ENCODE data around the gene OSBPL10. TPM values are rescaled to one million over a fixed set of nuclear protein-coding genes. Genes with fewer than 3 reads are reported as not detected.

The OSBPL10 gene
- total RNA-seq, 1 donor from 2014 or later, result 27.8 TPM

GRCh38 chr3:31621314-31621713 is 359.7 kb downstream of the OSBPL10 start:
- Mint-ChIP-seq H3K27me3 (ENCODE audit: low read depth) (no peaks in the 10 kb centered on the region), H3K36me3 (peaks cover 35% of the 10 kb centered on the region), H3K9me3 (no peaks in the 10 kb centered on the region), H3K4me3 (no peak overlapping the region), H3K27ac (no peak overlapping the region), H3K4me1 (peaks cover 3% of the 10 kb centered on the region)
- no peak for TF ChIP-seq CTCF (IDR thresholded peaks at IDR 0.05; ENCODE audit: unreplicated experiment)
- no peak for DNase-seq (ENCODE audit: low spot score in 2 of 2, unreplicated experiment in 2 of 2)

- Mint-ChIP-seq H3K4me3 (no peak overlapping the region), H3K4me1 (peaks cover 8% of the 10 kb centered on the region), H3K9me3 (no peaks in the 10 kb centered on the region), H3K36me3 (peaks cover 29% of the 10 kb centered on the region), H3K27me3 (ENCODE audit: low read depth) (no peaks in the 10 kb centered on the region), H3K27ac (no peak overlapping the region)
- no peak for DNase-seq (ENCODE audit: low spot score in 2 of 2, unreplicated experiment in 2 of 2)
- TF ChIP-seq CTCF (IDR thresholded peaks at IDR 0.05; ENCODE audit: unreplicated experiment), result no peak
Observed at GRCh38 chr3:31620656-31621055, 360.4 kb downstream of the OSBPL10 start.

- Mint-ChIP-seq H3K27ac (no peak overlapping the region), H3K9me3 (peaks cover 9% of the 10 kb centered on the region), H3K27me3 (ENCODE audit: low read depth) (no peaks in the 10 kb centered on the region), H3K4me3 (no peak overlapping the region), H3K4me1 (peaks cover 30% of the 10 kb centered on the region), H3K36me3 (peaks cover 35% of the 10 kb centered on the region)
- no peak for DNase-seq (ENCODE audit: low spot score in 2 of 2, unreplicated experiment in 2 of 2)
- TF ChIP-seq CTCF (IDR thresholded peaks at IDR 0.05; ENCODE audit: unreplicated experiment), result no peak
Observed at GRCh38 chr3:31616711-31617110, 364.4 kb downstream of the OSBPL10 start.

GRCh38 chr3:31615071-31615875 is 365.8 kb downstream of the OSBPL10 start:
- DNase-seq (ENCODE audit: low spot score in 2 of 2, unreplicated experiment in 2 of 2), result no peak
- H3K4me3 Mint-ChIP-seq, result no peak overlapping the region
- H3K36me3 Mint-ChIP-seq, result peaks cover 35% of the 10 kb centered on the region
- H3K4me1 Mint-ChIP-seq, result peaks cover 30% of the 10 kb centered on the region
- TF ChIP-seq CTCF (IDR thresholded peaks at IDR 0.05; ENCODE audit: unreplicated experiment), result no peak
- H3K27me3 Mint-ChIP-seq (ENCODE audit: low read depth), result no peaks in the 10 kb centered on the region
- no peak overlapping the region for H3K27ac Mint-ChIP-seq
- H3K9me3 Mint-ChIP-seq, result peaks cover 16% of the 10 kb centered on the region

- no peak for TF ChIP-seq CTCF (IDR thresholded peaks at IDR 0.05; ENCODE audit: unreplicated experiment)
- Mint-ChIP-seq H3K9me3 (peaks cover 16% of the 10 kb centered on the region), H3K4me3 (no peak overlapping the region), H3K27me3 (ENCODE audit: low read depth) (no peaks in the 10 kb centered on the region), H3K36me3 (peaks cover 37% of the 10 kb centered on the region), H3K4me1 (peaks cover 30% of the 10 kb centered on the region), H3K27ac (peak overlapping the region; percentile 47)
- DNase-seq (ENCODE audit: low spot score in 2 of 2, unreplicated experiment in 2 of 2), result no peak
Observed at GRCh38 chr3:31614162-31614921, 366.7 kb downstream of the OSBPL10 start.

All from mesothelial cell of epicardium (in vitro differentiated cells).